ENCODE results near the gene SERGEF.

- no peak for TF ChIP-seq CTCF (IDR thresholded peaks at IDR 0.05 in 2 of 3, conservative IDR thresholded peaks at IDR 0.05 in 1 of 3; ENCODE audit: control insufficient read depth in 2 of 3, extremely low read depth in 1 of 3, insufficient read depth in 1 of 3, low read depth in 3 of 3, low read length in 3 of 3)
- no peak for TF ChIP-seq USF2 (IDR thresholded peaks at IDR 0.05; ENCODE audit: borderline replicate concordance, low read depth, low read length)
- TF ChIP-seq, protein P1, sequence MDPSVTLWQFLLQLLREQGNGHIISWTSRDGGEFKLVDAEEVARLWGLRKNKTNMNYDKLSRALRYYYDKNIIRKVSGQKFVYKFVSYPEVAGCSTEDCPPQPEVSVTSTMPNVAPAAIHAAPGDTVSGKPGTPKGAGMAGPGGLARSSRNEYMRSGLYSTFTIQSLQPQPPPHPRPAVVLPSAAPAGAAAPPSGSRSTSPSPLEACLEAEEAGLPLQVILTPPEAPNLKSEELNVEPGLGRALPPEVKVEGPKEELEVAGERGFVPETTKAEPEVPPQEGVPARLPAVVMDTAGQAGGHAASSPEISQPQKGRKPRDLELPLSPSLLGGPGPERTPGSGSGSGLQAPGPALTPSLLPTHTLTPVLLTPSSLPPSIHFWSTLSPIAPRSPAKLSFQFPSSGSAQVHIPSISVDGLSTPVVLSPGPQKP (IDR thresholded peaks at IDR 0.05; ENCODE audit: low read depth, low read length), result no peak
- no peak for TF ChIP-seq CBFB (IDR thresholded peaks at IDR 0.05; ENCODE audit: low read depth)
- TF ChIP-seq EZH2 (IDR thresholded peaks at IDR 0.05; ENCODE audit: borderline replicate concordance, control insufficient read depth, low read depth, low read length), result no peak
- no peak for TF ChIP-seq SRF (IDR thresholded peaks at IDR 0.05; ENCODE audit: low read depth in 2 of 2, low read length in 2 of 2)
- no peak for TF ChIP-seq ZNF24 (IDR thresholded peaks at IDR 0.05)
Observed at GRCh38 chr11:17954395-17955252, 58.2 kb downstream of the SERGEF start.
